ENCODE data around the gene PCDHGB1.
"Not testable (repeated sequence)": the region's sequence is repeated elsewhere in the genome, so short reads cannot be mapped to it uniquely, and the experiment has no call there.

PCDHGB1 gene

DNA sequence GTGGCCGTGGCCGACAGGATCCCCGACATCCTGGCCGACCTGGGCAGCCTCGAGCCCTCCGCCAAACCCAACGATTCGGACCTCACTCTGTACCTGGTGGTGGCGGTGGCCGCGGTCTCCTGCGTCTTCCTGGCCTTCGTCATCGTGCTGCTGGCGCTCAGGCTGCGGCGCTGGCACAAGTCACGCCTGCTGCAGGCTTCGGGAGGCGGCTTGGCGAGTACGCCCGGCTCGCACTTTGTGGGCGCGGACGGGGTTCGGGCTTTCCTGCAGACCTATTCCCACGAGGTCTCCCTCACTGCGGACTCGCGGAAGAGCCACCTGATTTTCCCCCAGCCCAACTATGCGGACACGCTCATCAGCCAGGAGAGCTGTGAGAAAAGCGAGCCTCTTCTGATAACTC lies 3.9 kb upstream of the PCDHGB1 start:
- not testable (repeated sequence) for DNase-seq (ENCODE audit: low read depth in 2 of 2)

DNA sequence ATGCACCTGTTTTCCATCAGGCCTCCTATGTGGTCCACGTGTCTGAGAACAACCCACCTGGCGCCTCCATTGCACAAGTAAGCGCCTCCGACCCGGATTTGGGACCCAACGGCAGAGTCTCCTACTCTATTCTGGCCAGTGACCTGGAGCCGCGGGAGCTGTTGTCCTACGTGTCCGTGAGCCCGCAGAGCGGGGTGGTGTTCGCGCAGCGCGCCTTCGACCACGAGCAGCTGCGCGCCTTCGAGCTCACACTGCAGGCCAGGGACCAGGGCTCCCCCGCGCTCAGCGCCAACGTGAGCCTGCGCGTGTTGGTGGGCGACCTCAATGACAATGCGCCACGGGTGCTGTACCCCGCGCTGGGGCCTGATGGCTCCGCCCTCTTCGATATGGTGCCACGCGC lies 1.7 kb downstream of the PCDHGB1 start:
- no peak for DNase-seq (ENCODE audit: low read depth in 2 of 2)

DNA sequence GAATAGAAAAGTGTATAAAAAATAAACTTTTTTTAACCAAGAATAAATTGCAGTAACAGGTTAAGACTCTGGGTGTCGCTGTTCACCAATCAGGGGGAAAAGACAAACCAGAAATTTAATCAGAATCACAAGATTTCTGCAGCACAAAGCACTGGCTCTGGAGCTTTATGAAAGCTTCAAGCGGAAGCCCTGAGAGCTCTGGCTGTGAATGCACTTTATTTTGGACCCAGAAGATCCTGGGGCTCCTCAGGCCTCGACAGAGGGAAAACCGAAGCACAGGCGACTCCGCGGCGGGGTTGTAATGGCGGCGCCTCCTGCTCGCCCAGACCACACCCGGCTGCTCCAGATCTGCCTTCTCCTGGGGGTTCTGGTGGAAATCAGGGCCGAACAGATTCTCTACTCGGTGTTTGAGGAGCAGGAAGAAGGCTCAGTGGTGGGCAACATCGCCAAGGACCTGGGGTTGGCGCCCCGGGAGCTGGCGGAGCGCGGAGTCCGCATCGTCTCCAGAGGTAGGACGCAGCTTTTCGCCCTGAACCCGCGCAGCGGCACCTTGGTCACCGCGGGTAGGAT lies 5.1 kb downstream of the PCDHGB1 start, which contains the start of gene PCDHGA4:
PCDHGA4 (plus strand) TSS at position 122 of the 570 bp plus-strand sequence; CDS start at position 209, 87 bp downstream.
- no peak for DNase-seq (ENCODE audit: low read depth in 2 of 2)

DNA sequence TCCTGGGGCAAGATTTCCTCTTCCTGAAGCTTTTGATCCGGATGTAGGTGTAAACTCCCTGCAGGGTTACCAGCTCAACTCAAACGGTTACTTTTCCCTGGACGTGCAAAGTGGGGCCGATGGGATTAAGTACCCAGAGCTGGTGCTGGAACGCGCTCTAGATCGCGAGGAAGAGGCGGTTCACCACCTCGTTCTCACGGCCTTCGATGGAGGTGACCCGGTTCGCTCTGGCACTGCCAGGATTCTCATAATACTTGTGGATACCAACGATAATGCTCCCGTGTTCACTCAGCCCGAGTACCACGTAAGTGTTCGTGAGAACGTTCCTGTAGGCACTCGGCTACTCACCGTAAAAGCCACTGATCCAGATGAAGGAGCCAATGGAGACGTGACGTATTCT lies 5.7 kb downstream of the PCDHGB1 start:
- no peak for DNase-seq (ENCODE audit: low read depth in 2 of 2)

DNA sequence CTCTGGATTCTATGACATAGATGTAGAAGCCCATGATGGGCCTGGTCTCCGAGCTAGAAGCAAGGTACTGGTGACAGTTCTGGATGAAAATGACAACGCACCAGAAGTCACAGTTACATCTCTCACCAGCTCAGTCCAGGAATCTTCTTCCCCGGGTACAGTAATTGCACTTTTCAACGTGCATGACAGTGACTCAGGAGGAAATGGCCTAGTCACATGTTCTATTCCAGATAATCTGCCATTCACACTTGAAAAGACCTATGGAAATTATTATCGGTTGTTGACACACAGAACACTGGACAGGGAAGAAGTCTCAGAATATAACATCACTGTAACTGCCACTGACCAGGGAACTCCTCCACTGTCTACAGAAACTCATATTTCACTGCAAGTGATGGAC lies 6.2 kb downstream of the PCDHGB1 start:
- DNase-seq (ENCODE audit: low read depth in 2 of 2), result no peak

DNA sequence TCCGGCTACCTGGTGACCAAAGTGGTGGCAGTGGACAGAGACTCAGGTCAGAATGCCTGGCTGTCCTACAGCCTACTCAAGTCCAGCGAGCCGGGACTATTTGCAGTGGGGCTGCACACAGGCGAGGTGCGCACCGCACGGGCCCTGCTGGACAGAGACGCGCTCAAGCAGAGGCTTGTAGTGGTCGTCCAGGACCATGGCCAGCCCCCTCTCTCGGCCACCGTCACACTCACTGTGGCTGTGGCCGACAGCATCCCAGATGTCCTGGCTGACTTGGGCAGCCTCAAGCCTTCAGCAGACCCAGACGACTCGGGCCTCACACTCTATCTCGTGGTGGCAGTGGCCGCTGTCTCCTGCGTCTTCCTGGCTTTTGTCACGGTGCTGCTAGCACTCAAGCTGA lies 7.1 kb downstream of the PCDHGB1 start:
- no peak for DNase-seq (ENCODE audit: low read depth in 2 of 2)

DNA sequence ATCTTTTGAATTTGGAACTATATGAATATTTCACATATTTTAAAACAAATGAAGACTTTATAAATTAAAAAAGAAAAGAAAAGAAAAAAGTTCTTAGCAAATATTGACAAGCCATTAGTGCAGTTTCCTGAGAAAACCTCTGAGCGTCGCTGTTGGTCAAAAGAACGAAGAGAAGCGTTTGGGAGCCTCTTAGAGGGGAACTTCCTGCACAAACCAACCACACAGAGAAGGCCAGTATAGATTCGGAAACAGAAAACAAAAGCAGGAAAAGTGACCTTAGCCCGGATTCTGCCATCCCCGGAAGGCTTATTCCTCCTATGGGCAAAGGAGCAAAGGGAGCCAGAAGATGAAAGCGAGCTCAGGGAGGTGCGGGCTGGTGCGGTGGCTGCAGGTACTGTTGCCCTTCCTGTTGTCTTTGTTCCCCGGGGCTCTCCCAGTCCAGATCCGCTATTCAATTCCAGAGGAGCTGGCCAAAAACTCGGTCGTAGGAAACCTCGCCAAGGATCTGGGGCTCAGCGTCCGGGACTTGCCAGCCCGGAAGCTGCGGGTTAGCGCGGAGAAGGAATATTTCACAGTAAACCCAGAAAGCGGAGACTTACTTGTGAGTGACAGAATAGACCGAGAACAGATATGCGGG lies 10.0 kb downstream of the PCDHGB1 start, which contains the start of gene PCDHGB2:
PCDHGB2 (plus strand) TSS at position 205 of the 637 bp plus-strand sequence; CDS start at position 347, 142 bp downstream.
- no peak for DNase-seq (ENCODE audit: low read depth in 2 of 2)

DNA sequence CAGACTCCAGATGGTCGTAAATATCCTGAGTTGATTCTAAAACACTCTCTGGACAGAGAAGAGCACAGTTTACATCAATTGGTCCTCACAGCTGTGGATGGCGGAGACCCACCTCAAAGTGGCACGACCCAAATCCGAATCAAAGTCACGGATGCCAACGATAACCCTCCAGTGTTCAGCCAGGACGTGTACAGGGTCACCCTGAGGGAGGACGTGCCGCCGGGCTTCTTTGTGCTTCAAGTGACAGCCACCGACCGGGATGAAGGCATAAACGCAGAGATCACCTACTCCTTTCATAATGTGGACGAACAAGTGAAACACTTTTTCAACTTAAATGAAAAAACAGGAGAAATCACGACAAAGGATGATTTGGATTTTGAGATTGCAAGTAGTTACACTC lies 10.8 kb downstream of the PCDHGB1 start:
- no peak for DNase-seq (ENCODE audit: low read depth in 2 of 2)

DNA sequence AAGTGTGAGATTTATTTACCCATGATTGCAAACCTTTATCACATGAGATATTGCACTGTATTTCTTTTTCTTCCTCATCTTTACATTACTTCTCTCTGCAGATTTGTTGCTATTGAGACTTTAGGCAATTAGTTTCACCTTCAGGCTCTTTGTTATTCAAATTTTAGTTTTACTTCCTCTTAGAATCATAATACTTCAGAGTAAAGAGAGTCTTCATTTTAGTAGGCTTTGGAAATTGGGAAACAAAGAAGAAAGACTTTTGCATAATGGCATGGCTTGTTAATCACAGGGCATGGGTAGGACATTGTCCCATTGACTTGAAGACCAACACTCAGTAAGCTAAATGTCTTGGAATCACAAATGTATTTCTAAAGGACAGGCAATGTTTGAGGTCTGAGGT lies 12.8 kb downstream of the PCDHGB1 start:
- no peak for DNase-seq (ENCODE audit: low read depth in 2 of 2)

DNA sequence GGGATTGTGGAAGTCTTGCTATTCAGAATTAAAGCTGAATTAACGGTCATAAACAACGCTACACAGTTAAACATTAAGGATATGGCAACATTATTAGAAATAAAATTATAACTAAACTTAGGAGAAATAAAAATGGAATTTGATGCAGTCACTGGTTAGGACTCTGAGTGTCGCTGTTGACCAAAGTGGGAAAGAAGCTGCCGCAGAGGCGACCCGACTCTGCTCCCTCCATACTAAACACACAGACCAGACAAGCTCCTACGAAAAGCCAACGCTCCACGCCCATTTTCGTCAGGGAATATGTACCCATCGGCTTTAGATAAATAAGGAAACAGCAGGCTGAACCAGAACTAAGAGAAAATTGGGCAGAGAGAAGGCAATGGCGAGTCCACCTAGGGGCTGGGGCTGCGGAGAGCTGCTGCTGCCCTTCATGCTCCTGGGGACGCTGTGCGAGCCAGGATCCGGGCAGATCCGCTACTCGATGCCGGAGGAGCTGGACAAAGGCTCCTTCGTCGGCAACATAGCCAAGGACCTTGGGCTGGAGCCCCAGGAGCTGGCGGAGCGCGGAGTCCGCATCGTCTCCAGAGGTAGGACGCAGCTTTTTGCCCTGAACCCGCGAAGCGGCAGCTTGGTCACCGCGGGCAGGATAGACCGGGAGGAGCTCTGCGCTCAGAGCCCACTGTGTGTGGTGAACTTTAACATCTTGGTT lies 14.2 kb downstream of the PCDHGB1 start, which contains the start of gene PCDHGA5:
PCDHGA5 (plus strand) TSS at position 211 of the 709 bp plus-strand sequence; CDS start at position 380, 169 bp downstream.
- DNase-seq (ENCODE audit: low read depth in 2 of 2), result no peak

DNA sequence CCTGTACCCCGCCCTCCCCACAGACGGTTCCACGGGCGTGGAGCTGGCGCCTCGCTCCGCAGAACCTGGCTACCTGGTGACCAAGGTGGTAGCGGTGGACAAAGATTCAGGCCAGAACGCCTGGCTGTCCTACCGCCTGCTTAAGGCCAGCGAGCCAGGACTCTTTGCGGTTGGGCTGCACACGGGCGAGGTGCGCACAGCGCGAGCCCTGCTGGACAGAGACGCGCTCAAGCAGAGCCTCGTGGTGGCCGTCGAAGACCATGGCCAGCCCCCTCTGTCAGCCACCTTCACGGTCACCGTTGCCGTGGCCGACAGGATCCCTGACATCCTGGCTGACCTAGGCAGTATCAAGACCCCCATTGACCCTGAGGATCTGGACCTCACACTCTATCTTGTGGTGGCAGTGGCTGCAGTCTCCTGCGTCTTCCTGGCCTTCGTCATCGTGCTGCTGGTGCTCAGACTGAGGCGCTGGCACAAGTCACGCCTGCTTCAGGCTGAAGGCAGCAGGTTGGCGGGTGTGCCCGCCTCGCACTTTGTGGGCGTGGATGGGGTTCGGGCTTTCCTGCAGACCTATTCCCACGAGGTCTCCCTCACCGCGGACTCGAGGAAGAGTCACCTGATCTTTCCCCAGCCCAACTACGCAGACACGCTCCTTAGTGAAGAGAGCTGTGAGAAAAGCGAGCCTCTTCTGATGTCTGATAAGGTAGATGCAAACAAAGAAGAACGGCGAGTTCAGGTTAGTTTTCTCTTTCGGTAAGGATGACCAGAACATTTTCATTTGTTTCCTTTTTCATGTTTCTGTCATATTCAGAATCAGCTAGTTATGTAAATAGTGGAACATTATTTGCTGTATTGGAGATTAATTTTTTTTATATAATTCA lies 16.4 kb downstream of the PCDHGB1 start:
- no peak for DNase-seq (ENCODE audit: low read depth in 2 of 2)

DNA sequence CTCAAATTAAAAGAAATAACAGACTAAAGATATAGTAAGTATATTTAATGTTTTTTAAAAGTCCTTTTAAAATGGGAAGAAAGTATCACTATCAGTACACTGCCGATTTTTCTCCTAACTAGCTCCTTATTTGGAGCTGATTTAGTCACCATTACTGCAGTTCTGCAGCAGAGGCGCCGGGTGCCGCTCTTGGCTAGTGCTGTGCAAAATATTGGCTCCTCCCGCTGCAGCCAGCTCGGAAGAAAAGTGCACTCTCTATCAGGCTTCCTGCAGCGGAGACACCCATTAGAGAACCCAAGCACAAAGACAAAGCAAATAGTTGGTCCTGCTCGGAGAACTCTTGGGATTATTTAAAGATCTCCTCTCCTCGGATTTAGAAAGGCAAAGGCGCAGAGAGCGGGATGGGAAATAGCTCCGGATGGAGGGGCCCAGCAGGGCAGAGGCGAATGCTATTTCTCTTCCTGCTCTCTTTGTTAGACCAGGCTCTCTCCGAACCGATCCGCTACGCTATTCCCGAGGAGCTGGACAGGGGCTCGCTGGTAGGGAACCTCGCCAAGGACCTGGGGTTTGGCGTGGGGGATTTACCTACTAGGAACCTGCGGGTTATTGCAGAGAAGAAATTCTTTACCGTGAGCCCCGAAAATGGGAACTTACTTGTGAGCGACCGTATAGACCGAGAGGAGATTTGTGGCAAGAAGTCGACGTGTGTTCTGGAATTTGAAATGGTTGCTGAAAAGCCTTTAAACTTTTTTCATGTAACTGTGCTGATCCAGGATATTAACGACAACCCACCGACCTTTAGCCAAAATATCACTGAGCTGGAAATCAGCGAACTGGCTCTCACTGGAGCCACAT lies 20.3 kb downstream of the PCDHGB1 start, which contains the start of gene PCDHGB3:
PCDHGB3 (plus strand) TSS at position 249 of the 855 bp plus-strand sequence; CDS start at position 402, 153 bp downstream.
- no peak for DNase-seq (ENCODE audit: low read depth in 2 of 2)

DNA sequence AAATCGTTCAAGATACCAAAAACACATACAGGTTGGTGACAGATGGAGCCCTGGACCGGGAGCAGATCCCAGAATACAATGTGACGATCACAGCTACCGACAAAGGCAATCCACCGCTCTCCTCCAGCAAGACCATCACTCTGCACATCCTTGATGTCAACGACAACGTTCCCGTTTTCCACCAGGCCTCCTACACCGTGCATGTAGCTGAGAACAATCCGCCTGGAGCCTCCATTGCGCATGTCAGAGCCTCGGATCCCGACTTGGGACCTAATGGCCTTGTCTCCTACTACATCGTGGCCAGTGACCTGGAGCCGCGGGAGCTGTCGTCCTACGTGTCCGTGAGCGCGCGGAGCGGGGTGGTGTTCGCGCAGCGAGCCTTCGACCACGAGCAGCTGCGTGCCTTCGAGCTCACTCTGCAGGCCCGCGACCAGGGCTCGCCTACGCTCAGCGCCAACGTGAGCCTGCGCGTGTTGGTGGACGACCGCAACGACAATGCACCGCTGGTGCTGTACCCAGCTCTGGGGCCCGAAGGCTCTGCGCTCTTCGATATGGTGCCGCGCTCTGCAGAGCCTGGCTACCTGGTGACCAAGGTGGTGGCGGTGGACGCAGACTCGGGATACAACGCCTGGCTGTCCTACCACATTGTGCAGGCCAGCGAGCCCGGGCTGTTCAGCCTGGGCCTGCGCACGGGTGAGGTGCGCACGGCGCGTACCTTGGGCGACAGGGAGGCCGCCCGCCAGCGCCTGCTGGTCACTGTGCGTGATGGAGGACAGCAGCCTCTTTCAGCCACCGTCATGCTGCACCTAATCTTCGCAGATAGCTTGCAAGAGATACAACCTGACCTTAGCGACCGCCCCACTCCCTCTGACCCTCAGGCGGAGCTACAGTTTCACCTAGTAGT lies 21.9 kb downstream of the PCDHGB1 start:
- no peak for DNase-seq (ENCODE audit: low read depth in 2 of 2)

DNA sequence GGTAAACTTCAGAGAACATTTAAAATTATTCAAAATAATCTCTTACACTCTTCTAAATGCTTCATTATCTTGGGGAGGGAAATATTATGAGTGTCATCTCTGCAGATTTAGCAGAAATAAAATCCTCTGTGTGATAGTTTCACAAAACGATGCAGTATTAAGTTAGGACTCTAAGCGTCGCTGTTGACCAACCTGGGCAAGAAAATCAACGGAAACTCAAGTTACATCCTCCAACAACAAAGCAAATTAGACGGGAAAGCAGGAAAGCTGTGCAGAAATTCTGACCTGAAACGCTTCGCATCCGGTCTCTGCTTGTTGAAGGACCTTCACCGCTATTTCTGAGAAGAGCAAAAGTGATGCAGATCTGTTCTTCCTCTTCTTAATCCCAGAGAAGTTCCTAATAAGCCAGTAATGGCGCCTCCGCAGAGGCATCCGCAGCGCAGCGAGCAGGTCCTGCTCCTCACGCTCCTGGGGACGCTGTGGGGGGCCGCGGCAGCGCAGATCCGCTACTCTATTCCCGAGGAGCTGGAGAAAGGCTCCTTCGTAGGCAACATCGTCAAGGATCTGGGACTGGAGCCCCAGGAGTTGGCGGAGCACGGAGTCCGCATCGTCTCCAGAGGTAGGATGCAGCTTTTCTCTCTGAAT lies 23.9 kb downstream of the PCDHGB1 start, which contains the start of gene PCDHGA6:
PCDHGA6 (plus strand) TSS at position 219 of the 645 bp plus-strand sequence; CDS start at position 412, 193 bp downstream.
- no peak for DNase-seq (ENCODE audit: low read depth in 2 of 2)

DNA sequence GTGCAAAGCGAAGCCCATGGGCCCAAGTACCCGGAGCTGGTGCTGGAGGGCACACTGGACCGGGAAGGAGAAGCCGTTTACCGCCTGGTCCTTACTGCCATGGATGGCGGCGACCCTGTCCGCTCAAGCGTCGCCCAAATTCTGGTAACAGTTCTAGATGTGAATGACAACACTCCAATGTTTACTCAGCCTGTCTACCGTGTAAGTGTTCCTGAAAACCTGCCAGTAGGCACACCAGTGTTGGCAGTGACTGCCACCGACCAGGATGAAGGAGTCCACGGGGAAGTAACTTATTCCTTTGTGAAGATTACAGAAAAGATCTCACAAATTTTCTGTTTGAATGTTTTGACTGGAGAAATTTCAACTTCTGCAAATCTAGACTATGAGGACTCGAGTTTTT lies 24.7 kb downstream of the PCDHGB1 start:
- no peak for DNase-seq (ENCODE audit: low read depth in 2 of 2)

DNA sequence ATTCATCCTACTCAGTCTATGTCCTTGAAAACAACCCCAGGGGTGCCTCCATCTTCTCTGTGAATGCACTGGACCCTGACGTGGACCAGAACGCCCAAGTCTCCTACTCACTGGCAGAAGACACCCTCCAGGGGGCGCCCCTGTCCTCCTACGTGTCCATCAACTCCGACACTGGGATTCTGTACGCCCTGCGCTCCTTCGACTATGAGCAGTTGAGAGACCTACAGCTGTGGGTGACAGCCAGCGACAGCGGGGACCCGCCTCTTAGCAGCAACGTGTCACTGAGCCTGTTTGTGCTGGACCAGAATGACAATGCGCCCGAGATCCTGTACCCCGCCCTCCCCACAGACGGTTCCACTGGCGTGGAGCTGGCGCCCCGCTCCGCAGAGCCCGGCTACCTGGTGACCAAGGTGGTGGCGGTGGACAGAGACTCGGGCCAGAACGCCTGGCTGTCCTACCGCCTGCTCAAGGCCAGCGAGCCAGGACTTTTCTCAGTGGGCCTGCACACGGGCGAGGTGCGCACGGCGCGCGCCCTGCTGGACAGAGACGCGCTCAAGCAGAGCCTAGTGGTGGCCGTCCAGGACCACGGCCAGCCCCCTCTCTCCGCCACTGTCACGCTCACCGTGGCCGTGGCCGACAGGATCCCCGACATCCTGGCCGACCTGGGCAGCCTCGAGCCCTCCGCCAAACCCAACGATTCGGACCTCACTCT lies 25.7 kb downstream of the PCDHGB1 start:
- DNase-seq (ENCODE audit: low read depth in 2 of 2), result not testable (repeated sequence)

DNA sequence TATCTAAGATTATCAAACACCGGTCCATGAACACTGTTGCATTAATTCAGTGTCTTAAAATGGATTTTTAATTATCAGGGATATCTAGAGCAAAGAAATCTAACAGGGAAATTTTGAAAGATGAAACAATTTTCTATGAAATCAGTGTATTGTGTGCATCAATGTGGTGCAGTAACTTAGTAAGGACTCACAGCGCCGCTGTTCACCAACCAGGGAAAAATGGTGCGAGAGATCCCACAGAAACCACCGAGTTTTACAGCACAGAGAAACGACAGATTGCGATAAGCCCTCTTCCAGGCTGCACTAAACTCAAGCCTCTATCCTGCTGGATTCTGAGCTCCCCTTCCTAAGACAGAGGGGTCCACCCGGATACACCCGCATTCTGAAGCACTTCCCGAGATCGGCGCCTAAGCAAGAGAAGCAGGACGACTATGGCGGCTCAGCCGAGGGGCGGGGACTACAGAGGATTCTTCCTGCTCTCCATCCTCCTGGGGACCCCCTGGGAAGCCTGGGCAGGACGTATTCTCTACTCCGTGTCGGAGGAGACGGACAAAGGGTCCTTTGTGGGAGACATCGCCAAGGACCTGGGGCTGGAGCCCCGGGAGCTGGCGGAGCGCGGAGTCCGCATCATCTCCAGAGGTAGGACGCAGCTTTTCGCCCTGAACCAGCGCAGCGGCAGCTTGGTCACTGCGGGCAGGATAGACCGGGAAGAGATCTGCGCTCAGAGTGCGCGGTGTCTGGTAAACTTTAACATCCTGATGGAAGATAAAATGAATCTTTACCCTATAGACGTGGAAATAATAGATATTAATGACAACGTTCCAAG lies 32.8 kb downstream of the PCDHGB1 start, which contains the start of gene PCDHGA7:
PCDHGA7 (plus strand) TSS at position 274 of the 826 bp plus-strand sequence; CDS start at position 432, 158 bp downstream.
- DNase-seq (ENCODE audit: low read depth in 2 of 2), result no peak

Measured in stimulated activated CD8-positive, alpha-beta memory T cell treated with anti-CD3 and anti-CD28 coated beads, Interleukin-2, amount 100 ng/mL, for 48 hours (primary cell).